Smooth muscle cell (in vitro differentiated cells): ENCODE measurements around the gene CMC2. TPM values are rescaled to one million over a fixed set of nuclear protein-coding genes. Genes with fewer than 3 reads are reported as not detected.

ENCODE experiments used
- DNase-seq: peaks from one replicate; lab custom pipeline; 2025; ENCODE audit not compliant: unreplicated experiment; lab: John Stamatoyannopoulos, UW
- H2AFZ ChIP-seq: fragments of 200-600 bp; sonication (generic); 2 replicates; pipeline ENCODE4 v1.6.0; 2016; ENCODE audit warnings: antibody characterized with exemption, low read depth, mild to moderate bottlenecking
- H3F3A ChIP-seq: fragments of 200-600 bp; sonication (generic); 2 replicates; pipeline ENCODE4 v1.6.0; 2017; ENCODE audit warnings: antibody characterized with exemption, low read depth
- H3K27ac ChIP-seq: fragments of 200-600 bp; sonication (generic); 2 replicates; pipeline ENCODE4 v1.5.1; 2016; ENCODE audit warnings: low read depth, mild to moderate bottlenecking
- H3K27me3 ChIP-seq: fragments of 200-600 bp; sonication (generic); 2 replicates; pipeline ENCODE4 v1.6.1; 2016; ENCODE audit warnings: low read depth, mild to moderate bottlenecking
- H3K36me3 ChIP-seq: fragments of 200-600 bp; sonication (generic); 2 replicates; pipeline ENCODE4 v1.5.1; 2016; ENCODE audit warnings: low read depth
- H3K4me1 ChIP-seq: fragments of 200-600 bp; sonication (generic); 2 replicates; pipeline ENCODE4 v1.5.1; 2016; ENCODE audit warnings: low read depth
- H3K4me2 ChIP-seq: fragments of 200-600 bp; sonication (generic); 2 replicates; pipeline ENCODE4 v1.6.0; 2016; ENCODE audit warnings: mild to moderate bottlenecking
- H3K4me3 ChIP-seq: fragments of 200-600 bp; sonication (generic); 2 replicates; pipeline ENCODE4 v1.5.1; 2016; ENCODE audit warnings: mild to moderate bottlenecking
- H3K79me2 ChIP-seq: fragments of 200-600 bp; sonication (generic); 2 replicates; pipeline ENCODE4 v1.6.0; 2016; ENCODE audit warnings: low read depth, mild to moderate bottlenecking
- H3K9ac ChIP-seq: fragments of 200-600 bp; sonication (generic); 2 replicates; pipeline ENCODE4 v1.6.0; 2016; ENCODE audit warnings: low read depth
- H3K9me3 ChIP-seq: fragments of 200-600 bp; sonication (generic); replicated peaks from 2 replicates; pipeline ENCODE4 v1.5.1; 2016; ENCODE audit warnings: low read depth
- H4K20me1 ChIP-seq: fragments of 200-600 bp; sonication (generic); 2 replicates; pipeline ENCODE4 v1.6.0; 2016; ENCODE audit warnings: low read depth
- CTCF ChIP-seq: fragments of 200-600 bp; sonication (generic); IDR thresholded peaks from 2 replicates; pipeline ENCODE4 v1.5.1; 2017; ENCODE audit warnings: borderline replicate concordance, mild to moderate bottlenecking, antibody characterized with exemption; ENCODE audit not compliant: insufficient read depth, poor library complexity, severe bottlenecking
- WGBS: methylation state at CpG from one replicate; pipeline ENCODE4 v1.1.7; 2016; ENCODE audit warnings: low lambda C conversion rate; 5-methylcytosine and 5-hydroxymethylcytosine counted together
- polyA plus RNA-seq: library from polyadenylated mRNA; unstranded; fragments of >200 nt; fragmentation: Nextera tagmentation; extraction: Ambion mirVana; gene quantifications from 2 replicates; pipeline ENCODE4 v1.2.1, GENCODE V29; 2016
- total RNA-seq: library from RNA; depleted of rRNA; stranded (reverse); fragments of >200 nt; gene quantifications from 2 replicates; pipeline ENCODE4 v1.2.3, GENCODE V29; 2014

Gene CMC2
- total and polyA plus RNA-seq, 2 experiments from 2014 or later = 53.2 to 110 TPM

GRCh38 chr16:81008505-81008789 lies 1.8 kb upstream of the CMC2 start:
- Histone ChIP-seq H3K27me3 (no peaks in the 10 kb centered on the region), H3K9ac (no peak overlapping the region), H3K4me3 (peak overlapping the region; percentile 88), H3F3A (no peaks in the 10 kb centered on the region), H2AFZ (no peak overlapping the region), H3K4me1 (peaks cover 14% of the 10 kb centered on the region), H4K20me1 (peaks cover 18% of the 10 kb centered on the region), H3K4me2 (peak overlapping the region; percentile 85), H3K79me2 (peaks cover 31% of the 10 kb centered on the region), H3K9me3 (no peaks in the 10 kb centered on the region), H3K27ac (no peak overlapping the region), H3K36me3 (no peaks in the 10 kb centered on the region)
- 93% methylated on average over 12 of the region's 12 CpGs for WGBS
- TF ChIP-seq CTCF = no peak
- no peak for DNase-seq

- peak overlapping the region; percentile 54 for H2AFZ ChIP-seq
- peak; percentile 67 for DNase-seq
- TF ChIP-seq CTCF = no peak
- H3K36me3 ChIP-seq = no peaks in the 10 kb centered on the region
- no peaks in the 10 kb centered on the region for H3K27me3 ChIP-seq
- peak overlapping the region; percentile 98 for H3K9ac ChIP-seq
- no peaks in the 10 kb centered on the region for H3K9me3 ChIP-seq
- H3K4me3 ChIP-seq = peak overlapping the region; percentile 88
- peak overlapping the region; percentile 99 for H3K27ac ChIP-seq
- under 1% methylated on average over 50 of the region's 50 CpGs for WGBS
- peaks cover 40% of the 10 kb centered on the region for H4K20me1 ChIP-seq
- H3F3A ChIP-seq = no peaks in the 10 kb centered on the region
- H3K4me1 ChIP-seq = peaks cover 14% of the 10 kb centered on the region
- peak overlapping the region; percentile 85 for H3K4me2 ChIP-seq
- peaks cover 52% of the 10 kb centered on the region for H3K79me2 ChIP-seq
Observed at GRCh38 chr16:81006211-81006812, 373 bp downstream of the CMC2 start.

GRCh38 chr16:81005610-81006161 lies 999 bp downstream of the CMC2 start:
- TF ChIP-seq CTCF = no peak
- Histone ChIP-seq H4K20me1 (peaks cover 46% of the 10 kb centered on the region), H3K9me3 (no peaks in the 10 kb centered on the region), H3K4me3 (peak overlapping the region; percentile 88), H3F3A (no peaks in the 10 kb centered on the region), H3K27me3 (no peaks in the 10 kb centered on the region), H3K27ac (peak overlapping the region; percentile 99), H2AFZ (peak overlapping the region; percentile 54), H3K36me3 (no peaks in the 10 kb centered on the region), H3K4me2 (peak overlapping the region; percentile 85), H3K4me1 (peaks cover 14% of the 10 kb centered on the region), H3K79me2 (peaks cover 59% of the 10 kb centered on the region), H3K9ac (peak overlapping the region; percentile 98)
- 14% methylated on average over 18 of the region's 18 CpGs for WGBS
- DNase-seq = no peak

DNA sequence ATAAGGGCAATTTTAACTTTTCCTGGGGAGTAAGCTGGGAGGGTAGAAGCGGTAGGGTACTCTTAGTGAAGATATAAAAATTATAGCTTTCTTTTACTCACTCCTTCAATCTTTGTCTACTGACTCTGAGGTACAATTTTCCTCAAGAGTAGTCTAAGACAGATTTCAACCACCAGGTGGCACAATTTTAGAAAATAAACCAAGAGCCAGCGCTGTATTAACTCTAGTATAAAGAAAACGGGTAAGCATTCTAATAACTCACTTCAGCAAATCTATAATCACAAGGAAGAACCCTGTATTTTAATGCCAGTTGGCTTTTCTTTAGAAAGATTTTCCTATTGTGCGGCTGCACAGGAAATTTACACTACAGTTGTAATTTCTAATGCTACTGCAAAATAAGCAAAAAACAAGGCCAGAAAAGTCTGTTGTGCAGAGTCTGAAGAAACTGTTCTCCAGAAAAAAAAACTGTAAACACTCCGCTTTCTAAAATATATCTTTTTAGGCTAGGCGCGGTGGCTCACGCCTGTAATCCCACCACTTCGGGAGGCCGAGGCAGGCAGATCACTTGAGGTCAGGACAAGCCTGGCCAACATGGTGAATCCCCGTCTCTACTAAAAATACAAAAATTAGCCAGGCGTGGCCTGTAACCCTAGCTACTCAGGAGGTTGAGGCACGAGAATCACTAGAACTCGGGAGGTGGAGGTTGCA lies 1.9 kb downstream of the CMC2 start:
- H3K79me2 ChIP-seq = peaks cover 67% of the 10 kb centered on the region
- no peak overlapping the region for H2AFZ ChIP-seq
- H3K4me3 ChIP-seq = peak overlapping the region; percentile 88
- no peak overlapping the region for H3K9ac ChIP-seq
- H3K36me3 ChIP-seq = no peaks in the 10 kb centered on the region
- H3K9me3 ChIP-seq = no peaks in the 10 kb centered on the region
- no peak for DNase-seq
- H3K4me1 ChIP-seq = peaks cover 14% of the 10 kb centered on the region
- no peaks in the 10 kb centered on the region for H3K27me3 ChIP-seq
- no peaks in the 10 kb centered on the region for H3F3A ChIP-seq
- 49% methylated on average over 14 of the region's 14 CpGs for WGBS
- TF ChIP-seq CTCF = peak; percentile 65
- peak overlapping the region; percentile 85 for H3K4me2 ChIP-seq
- H4K20me1 ChIP-seq = peaks cover 48% of the 10 kb centered on the region
- peak overlapping the region; percentile 64 for H3K27ac ChIP-seq
